ENCODE data around the gene ZNF483. TPM values are rescaled to one million over a fixed set of nuclear protein-coding genes. Genes with fewer than 3 reads are reported as not detected.

The ZNF483 gene
- total RNA-seq, result 1.1 and 2.3 TPM in 2 replicates

DNA sequence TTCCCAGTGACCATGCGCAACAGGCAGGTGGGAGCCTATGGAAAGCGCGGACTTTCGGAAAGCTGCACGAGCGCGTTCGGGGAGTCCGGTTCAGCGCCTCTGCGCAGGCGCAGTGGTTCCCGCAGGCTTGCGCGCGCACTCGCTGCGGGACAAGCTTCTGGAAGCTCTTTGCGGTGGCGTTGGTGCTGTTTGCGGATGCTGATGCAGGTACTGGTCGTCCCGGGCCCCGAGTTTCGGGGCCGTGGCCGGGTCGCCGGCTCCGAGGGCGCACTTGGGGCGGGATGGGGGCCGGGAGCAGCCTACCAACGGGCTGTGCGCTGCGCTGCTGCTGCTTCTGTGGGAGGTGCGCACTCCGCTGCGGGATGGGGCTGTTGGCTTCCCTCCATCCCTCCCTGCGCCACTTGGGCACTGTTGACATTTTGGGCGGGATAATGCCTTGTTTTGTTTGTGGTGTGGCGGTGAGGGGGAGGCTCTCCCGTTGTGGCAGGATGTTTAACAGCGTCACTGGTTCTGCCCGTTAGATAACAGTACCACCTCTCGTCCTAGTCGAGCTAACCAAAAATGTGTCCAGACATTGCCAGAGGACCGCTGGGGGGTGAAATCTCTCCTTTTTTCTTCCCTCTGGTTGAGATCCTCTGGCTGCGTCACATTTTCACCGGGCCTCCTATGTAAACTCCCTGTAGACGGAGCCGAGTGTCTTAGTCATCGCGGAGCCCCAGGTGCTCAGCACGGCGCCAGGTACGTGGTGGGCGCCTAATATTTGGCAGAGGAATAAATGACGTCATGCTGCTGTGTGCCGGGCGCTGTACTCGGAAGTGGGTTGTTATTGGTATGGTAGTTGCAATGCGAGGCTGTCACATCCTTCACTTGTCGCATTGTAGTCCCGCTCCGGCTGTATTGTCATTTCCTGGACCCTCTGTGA is at the start of gene ZNF483:
Gene ZNF483 (plus strand): TSS at position 124 of the 922 bp plus-strand sequence. CDS start 2,217 bp downstream, outside the sequence.

DNA sequence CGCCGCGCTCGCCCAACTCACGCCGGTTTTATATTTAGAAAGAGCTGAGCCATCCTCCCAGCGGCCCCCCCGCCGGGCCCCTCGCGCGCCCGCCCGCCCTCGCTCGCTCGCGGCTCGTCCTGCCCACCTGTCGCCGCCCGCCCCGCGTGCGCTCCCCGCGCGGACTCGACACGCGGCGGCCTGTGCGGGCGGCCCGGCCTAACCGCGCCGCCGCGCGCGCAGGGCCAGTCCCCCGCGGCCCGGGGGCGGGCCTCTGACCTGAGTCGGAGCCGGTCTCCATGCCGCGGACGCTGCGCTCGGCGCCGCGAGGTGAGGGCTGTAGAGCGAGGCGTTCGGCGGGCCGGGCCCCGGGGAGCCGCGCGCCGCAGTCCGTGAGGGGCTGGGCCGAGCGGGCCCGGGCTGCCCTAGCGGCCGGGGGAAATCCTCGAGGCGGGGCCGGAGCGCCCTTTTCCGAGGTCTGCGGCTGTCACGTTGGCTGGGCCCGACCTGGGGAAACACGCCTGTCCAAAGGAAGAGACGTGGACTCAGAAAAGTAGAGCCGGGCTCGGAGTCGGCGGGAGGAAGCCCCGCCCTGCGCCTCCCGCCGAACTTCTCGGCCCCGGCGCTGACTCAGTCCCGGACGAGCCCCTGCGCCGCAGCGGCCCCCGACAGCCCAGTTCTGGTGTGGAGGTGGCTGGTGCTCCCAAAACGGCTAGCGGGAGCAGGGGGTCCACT is 41.0 kb upstream of the ZNF483 start, which contains the start of gene ECPAS:
Gene ECPAS (minus strand): TSS at position 526 of the 714 bp plus-strand sequence. CDS start 11,465 bp downstream, outside the sequence.

GRCh38 chr9:111599092-111599954 is 74.3 kb downstream of the ZNF483 start, which contains the start of gene PTGR1:
TSS of gene PTGR1 (minus strand) at chr9:111599647. CDS start at chr9:111597422, 2,225 bp downstream.

Other genes with a start within 250 kb of the ZNF483 start
- gene OR2K2, start 195.0 kb upstream of the ZNF483 start, total RNA-seq, result not detected in 2 replicates
- 41.7 and 63.6 TPM in 2 replicates for gene ECPAS, start 40.8 kb upstream of the ZNF483 start, total RNA-seq
- gene PTGR1, start 74.5 kb downstream of the ZNF483 start, total RNA-seq, result 66.1 and 82.1 TPM in 2 replicates
- gene DNAJC25, start 106.2 kb downstream of the ZNF483 start, total RNA-seq, result 7.6 and 11.3 TPM in 2 replicates
- gene GNG10, start 136.4 kb downstream of the ZNF483 start, total RNA-seq, result 56.9 and 66.0 TPM in 2 replicates